Spleen (tissue), 11 donors: ENCODE results near the gene MRRF. TPM values are rescaled to one million over a fixed set of nuclear protein-coding genes. Genes with fewer than 3 reads are reported as not detected.

Experiments
- DNase-seq: peaks from one replicate; pipeline ENCODE4 v3.0.0-alpha.2; 2020
- H3K27ac ChIP-seq, 8 donors: fragments of 200-600 bp; sonication (generic) in 7 of 8; 1 replicate in 4 of 8; 2 replicates in 4 of 8; pipeline versions ENCODE4 v1.5.0 to v1.8.0; 2016 to 2021; ENCODE audit warnings: inconsistent platforms in 4 of 8, mild to moderate bottlenecking in 4 of 8, moderate library complexity in 1 of 8
- H3K27me3 ChIP-seq, 7 donors: fragments of 200-600 bp; sonication (generic) in 6 of 7; replicated peaks in 1 of 7; 1 replicate in 4 of 7; 2 replicates in 3 of 7; pipeline versions ENCODE4 v1.5.0 to v1.8.0; 2016 to 2021; ENCODE audit warnings: inconsistent platforms in 3 of 7, mild to moderate bottlenecking in 1 of 7
- H3K36me3 ChIP-seq, 6 donors: fragments of 200-600 bp; sonication (generic) in 5 of 6; 1 replicate in 4 of 6; 2 replicates in 2 of 6; pipeline versions ENCODE4 v1.5.0 to v1.8.0; 2016 to 2021; ENCODE audit warnings: inconsistent platforms in 2 of 6
- H3K4me1 ChIP-seq, 6 donors: fragments of 200-600 bp; sonication (generic) in 5 of 6; 1 replicate in 3 of 6; 2 replicates in 3 of 6; pipeline versions ENCODE4 v1.5.0 to v1.8.0; 2016 to 2021; ENCODE audit warnings: inconsistent platforms in 3 of 6
- H3K4me3 ChIP-seq, 8 donors: fragments of 200-600 bp; sonication (generic) in 7 of 8; 1 replicate in 4 of 8; 2 replicates in 4 of 8; pipeline versions ENCODE4 v1.5.0 to v1.8.0; 2016 to 2021; ENCODE audit warnings: inconsistent platforms in 4 of 8, mild to moderate bottlenecking in 4 of 8, moderate library complexity in 2 of 8
- H3K9me3 ChIP-seq, 8 donors: fragments of 200-600 bp; sonication (generic) in 7 of 8; 1 replicate in 4 of 8; 2 replicates in 4 of 8; pipeline versions ENCODE4 v1.5.0 to v1.8.0; 2016 to 2021; ENCODE audit warnings: inconsistent platforms in 4 of 8
- CTCF ChIP-seq, 11 experiments: fragments of 200-600 bp in 7 of 11; fragments of 450-650 bp in 4 of 11; sonication (generic) in 4 of 11; IDR thresholded peaks in 8 of 11; conservative IDR thresholded peaks in 3 of 11; 1 replicate in 7 of 11; 2 replicates in 4 of 11; pipeline versions ENCODE4 v1.4.0 to v1.8.0; 2016 to 2021; ENCODE audit warnings: antibody characterized with exemption in 11 of 11, inconsistent platforms in 4 of 11, mild to moderate bottlenecking in 1 of 11
- POLR2A ChIP-seq, 3 donors: fragments of 450-650 bp; IDR thresholded peaks; one replicate each; pipeline ENCODE4 v1.5.1; 2017; ENCODE audit warnings: antibody characterized with exemption in 3 of 3, mild to moderate bottlenecking in 1 of 3
- POLR2AphosphoS5 ChIP-seq, 3 donors: sonication (generic); formaldehyde crosslinking; IDR thresholded peaks; one replicate each; pipeline ENCODE4 v1.5.1; 2017; ENCODE audit warnings: antibody characterized with exemption in 3 of 3
- WGBS, 5 donors: extraction: QIAGEN DNeasy Blood & Tissue Kit in 3 of 5; methylation state at CpG; one replicate each; pipeline versions ENCODE4 v1.1.5 to v1.1.7; 2013 to 2018; 5-methylcytosine and 5-hydroxymethylcytosine counted together
- intact Hi-C: fragments of 100-400 bp; cut with DNase I; formaldehyde crosslinking; loops from one replicate; pipeline ENCODE4 v1.15.0; 2023; ENCODE audit warnings: low total_unique reads
- polyA plus RNA-seq, 3 donors: library from polyadenylated mRNA; stranded (reverse); fragments of 200-250 nt; gene quantifications; one replicate each; pipeline ENCODE4 v1.2.1, GENCODE V29; 2013
- total RNA-seq, 7 donors: library from RNA; depleted of rRNA in 3 of 7; stranded (reverse); fragments of >200 nt in 3 of 7; fragmentation: NEBNext Ultra II Directional in 4 of 7; extraction: Animal tissue kit (Norgen Biotek cat#: 25700) in 4 of 7; gene quantifications; one replicate each; pipeline versions ENCODE4 v1.1.0 to v1.2.1, GENCODE V29; 2016 to 2021
- donor health status: healthy with polysubstance abuse.
- donor health status: DM: no; HTN: no; CAD: no; lungs with moderate emphysema.
- donor health status: DM: no; HTN: no; CAD: no.
- donor health status: Bipolar disorder and iron deficiency.
- donor health status: healthy.
- donor health status: DM: no; HTN: no; CAD: no.
- donor health status: DM: yes; HTN: yes; CAD: no.

MRRF gene
- total and polyA plus RNA-seq, 10 donors: 23.1 to 44.8 (median 38.9) TPM

- no peak overlapping the region for H3K27ac ChIP-seq
- intact Hi-C loops: no loop called here
- TF ChIP-seq CTCF (IDR thresholded peaks at IDR 0.05 in 8 of 11, conservative IDR thresholded peaks at IDR 0.05 in 3 of 11) (no peak), POLR2A (IDR thresholded peaks at IDR 0.05) (no peak), POLR2AphosphoS5 (IDR thresholded peaks at IDR 0.05) (no peak)
- peaks cover 4 to 37% (median 22%) of the 10 kb centered on the region in 6 donors for H3K4me1 ChIP-seq
- H3K4me3 ChIP-seq: peak overlapping the region in 2 of 8 donors; percentile 0 to 5
- H3K9me3 ChIP-seq: no peaks in the 10 kb centered on the region
- H3K36me3 ChIP-seq: no peaks in the 10 kb centered on the region
- no peak for DNase-seq
- H3K27me3 ChIP-seq: peaks cover 4 to 100% (median 52%) of the 10 kb centered on the region in 7 donors
- WGBS, 5 donors: 28 to 77% (median 33%) methylated on average over 26 to 51 of the region's 51 CpGs
Observed at GRCh38 chr9:122226142-122226757, 38.4 kb upstream of the MRRF start.

GRCh38 chr9:122226758-122227574 lies 37.7 kb upstream of the MRRF start:
- Histone ChIP-seq H3K9me3 (no peaks in the 10 kb centered on the region), H3K4me3 (peak overlapping the region in 6 of 8 donors; percentile 0 to 68 (median 40)), H3K27me3 (peaks cover 4 to 100% (median 48%) of the 10 kb centered on the region in 7 donors), H3K36me3 (no peaks in the 10 kb centered on the region), H3K27ac (no peak overlapping the region), H3K4me1 (peaks cover 4 to 36% (median 22%) of the 10 kb centered on the region in 6 donors)
- no peak for TF ChIP-seq POLR2A (IDR thresholded peaks at IDR 0.05)
- no peak for TF ChIP-seq CTCF (IDR thresholded peaks at IDR 0.05 in 8 of 11, conservative IDR thresholded peaks at IDR 0.05 in 3 of 11)
- no peak for TF ChIP-seq POLR2AphosphoS5 (IDR thresholded peaks at IDR 0.05)
- intact Hi-C loops: no loop called here
- no peak for DNase-seq
- 39 to 66% (median 41%) methylated on average over 42 to 59 of the region's 59 CpGs for WGBS, 5 donors

GRCh38 chr9:122227575-122227900 lies 37.1 kb upstream of the MRRF start:
- TF ChIP-seq POLR2AphosphoS5 (IDR thresholded peaks at IDR 0.05) (no peak), POLR2A (IDR thresholded peaks at IDR 0.05) (no peak), CTCF (IDR thresholded peaks at IDR 0.05 in 8 of 11, conservative IDR thresholded peaks at IDR 0.05 in 3 of 11) (no peak)
- peaks cover 4 to 36% (median 22%) of the 10 kb centered on the region in 6 donors for H3K4me1 ChIP-seq
- H3K27me3 ChIP-seq: peaks cover 4 to 100% (median 48%) of the 10 kb centered on the region in 7 donors
- H3K9me3 ChIP-seq: no peaks in the 10 kb centered on the region
- no peaks in the 10 kb centered on the region for H3K36me3 ChIP-seq
- no peak for DNase-seq
- H3K4me3 ChIP-seq: peak overlapping the region in 5 of 8 donors; percentile 3 to 68 (median 40)
- whole genome bisulfite sequencing, 5 donors: 17 to 65% (median 20%) methylated on average over 10 of the region's 10 CpGs
- no peak overlapping the region for H3K27ac ChIP-seq
- intact Hi-C loops: no loop called here

GRCh38 chr9:122228191-122228567 lies 36.5 kb upstream of the MRRF start:
- no peak for TF ChIP-seq POLR2AphosphoS5 (IDR thresholded peaks at IDR 0.05)
- no peak for TF ChIP-seq POLR2A (IDR thresholded peaks at IDR 0.05)
- TF ChIP-seq CTCF (IDR thresholded peaks at IDR 0.05 in 8 of 11, conservative IDR thresholded peaks at IDR 0.05 in 3 of 11): no peak
- H3K4me1 ChIP-seq: peaks cover 4 to 36% (median 22%) of the 10 kb centered on the region in 6 donors
- DNase-seq: no peak
- peak overlapping the region; percentile 27 to 68 (median 40) for H3K4me3 ChIP-seq
- intact Hi-C loops: no loop called here
- no peak overlapping the region for H3K27ac ChIP-seq
- no peaks in the 10 kb centered on the region for H3K9me3 ChIP-seq
- no peaks in the 10 kb centered on the region for H3K36me3 ChIP-seq
- WGBS, 5 donors: 1 to 3% (median 2%) methylated on average over 36 to 38 of the region's 38 CpGs
- peaks cover 4 to 93% (median 48%) of the 10 kb centered on the region in 7 donors for H3K27me3 ChIP-seq
